Neural progenitor cell (in vitro differentiated cells): ENCODE results near the gene SH3GLB2. TPM values are rescaled to one million over a fixed set of nuclear protein-coding genes. Genes with fewer than 3 reads are reported as not detected.

ENCODE experiments used
- DNase-seq: peaks from one replicate; pipeline ENCODE4 v3.0.0-alpha.2; 2016; ENCODE audit warnings: low spot score
- H2AFZ ChIP-seq: fragments of 200-600 bp; sonication (generic); replicated peaks from 2 replicates; pipeline ENCODE4 v1.6.1; 2016; ENCODE audit warnings: antibody characterized with exemption
- H3F3A ChIP-seq: fragments of 200-600 bp; sonication (generic); 2 replicates; pipeline ENCODE4 v1.6.1; 2016; ENCODE audit warnings: antibody characterized with exemption, low read depth
- H3K27ac ChIP-seq: fragments of 200-600 bp; sonication (generic); 2 replicates; pipeline ENCODE4 v1.5.1; 2016; ENCODE audit warnings: mild to moderate bottlenecking
- H3K27me3 ChIP-seq: fragments of 200-600 bp; sonication (generic); 2 replicates; pipeline ENCODE4 v1.6.1; 2016; ENCODE audit warnings: mild to moderate bottlenecking, moderate library complexity
- H3K36me3 ChIP-seq: fragments of 200-600 bp; sonication (generic); 2 replicates; pipeline ENCODE4 v1.5.1; 2016
- H3K4me1 ChIP-seq: fragments of 200-600 bp; sonication (generic); 2 replicates; pipeline ENCODE4 v1.6.1; 2016; ENCODE audit warnings: mixed run types
- H3K4me2 ChIP-seq: fragments of 200-600 bp; sonication (generic); 2 replicates; pipeline ENCODE4 v1.6.1; 2016
- H3K4me3 ChIP-seq: fragments of 200-600 bp; sonication (generic); 2 replicates; pipeline ENCODE4 v1.5.1; 2016
- H3K79me2 ChIP-seq: fragments of 200-600 bp; sonication (generic); 2 replicates; pipeline ENCODE4 v1.6.1; 2016; ENCODE audit warnings: low read depth
- H3K9ac ChIP-seq: fragments of 200-600 bp; sonication (generic); 2 replicates; pipeline ENCODE4 v1.6.1; 2016
- H3K9me3 ChIP-seq: fragments of 200-600 bp; sonication (generic); 2 replicates; pipeline ENCODE4 v1.5.1; 2016; ENCODE audit warnings: low read depth
- H4K20me1 ChIP-seq: fragments of 200-600 bp; sonication (generic); 2 replicates; pipeline ENCODE4 v1.6.1; 2016; ENCODE audit warnings: low read depth
- H3K27ac Mint-ChIP-seq: 3 replicates; pipeline ENCODE4 v1.8.0; 2021; ENCODE audit warnings: mixed read lengths
- H3K27me3 Mint-ChIP-seq: 2 replicates; pipeline ENCODE4 v1.8.0; 2022; ENCODE audit warnings: low read depth, mild to moderate bottlenecking, inconsistent platforms, moderate library complexity, mixed read lengths; ENCODE audit not compliant: insufficient read depth
- H3K36me3 Mint-ChIP-seq: 3 replicates; pipeline ENCODE4 v1.8.0; 2021; ENCODE audit warnings: mixed read lengths
- H3K4me1 Mint-ChIP-seq: 3 replicates; pipeline ENCODE4 v1.8.0; 2021; ENCODE audit warnings: mixed read lengths
- H3K4me3 Mint-ChIP-seq: 3 replicates; pipeline ENCODE4 v1.8.0; 2021; ENCODE audit warnings: mild to moderate bottlenecking, moderate library complexity, mixed read lengths
- H3K9me3 Mint-ChIP-seq: 3 replicates; pipeline ENCODE4 v1.8.0; 2020; ENCODE audit warnings: mixed read lengths
- EZH2 ChIP-seq: fragments of 200-600 bp; sonication (generic); IDR thresholded peaks from 2 replicates; pipeline ENCODE4 v1.6.1; 2017; ENCODE audit warnings: antibody characterized with exemption, mild to moderate bottlenecking, moderate library complexity
- EZH2phosphoT487 ChIP-seq: fragments of 200-600 bp; sonication (generic); IDR thresholded peaks from 2 replicates; pipeline ENCODE4 v1.6.1; 2017; ENCODE audit warnings: antibody characterized with exemption
- total RNA-seq: library from RNA; depleted of rRNA; stranded (reverse); fragments of >200 nt; gene quantifications from 2 replicates; pipeline ENCODE4 v1.2.3, GENCODE V29; 2015; ENCODE audit warnings: low replicate concordance
- TF ChIP-seq, protein P1 (sequence below): fragments of 200-600 bp; sonication (generic); IDR thresholded peaks from 2 replicates; pipeline ENCODE4 v1.5.1; 2017; ENCODE audit warnings: antibody characterized with exemption, mild to moderate bottlenecking

SH3GLB2 gene
- total RNA-seq, 1 donor from 2014 or later = 45.7 TPM

DNA sequence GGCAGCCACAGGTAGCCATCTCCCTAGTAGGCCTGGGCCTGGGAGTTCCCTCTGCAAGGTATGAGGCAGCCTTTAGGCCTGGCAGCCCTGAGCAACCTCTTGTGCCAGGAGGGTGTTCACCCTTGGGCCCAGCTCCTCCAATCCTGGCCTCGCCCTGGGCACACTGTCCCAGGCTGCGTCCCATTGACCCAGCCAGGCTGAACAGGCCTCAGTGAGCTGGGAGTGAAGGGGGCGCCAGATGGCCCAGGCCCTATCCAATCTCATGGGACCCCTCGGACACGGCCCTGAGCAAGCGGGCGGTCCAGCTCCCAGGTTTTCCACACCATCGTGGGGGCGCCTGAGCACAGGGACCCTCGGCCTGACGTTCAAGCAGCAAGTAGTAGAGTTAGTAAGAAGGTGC, 14.5 kb downstream of the SH3GLB2 start:
- no peak overlapping the region for H3K4me3 Mint-ChIP-seq
- H3K27ac Mint-ChIP-seq = no peak overlapping the region
- peaks cover 7% of the 10 kb centered on the region for H3K36me3 Mint-ChIP-seq
- Histone ChIP-seq H3K36me3 (no peaks in the 10 kb centered on the region), H3K79me2 (no peaks in the 10 kb centered on the region), H3K4me2 (no peak overlapping the region), H3K27ac (no peak overlapping the region), H3F3A (no peaks in the 10 kb centered on the region), H3K27me3 (no peaks in the 10 kb centered on the region), H3K4me1 (no peaks in the 10 kb centered on the region), H3K9me3 (no peaks in the 10 kb centered on the region), H4K20me1 (peaks cover 16% of the 10 kb centered on the region), H3K9ac (no peak overlapping the region), H2AFZ (no peak overlapping the region), H3K4me3 (no peak overlapping the region)
- H3K27me3 Mint-ChIP-seq = peaks cover 2% of the 10 kb centered on the region
- no peaks in the 10 kb centered on the region for H3K9me3 Mint-ChIP-seq
- TF ChIP-seq EZH2phosphoT487 = no peak
- TF ChIP-seq, protein P1, sequence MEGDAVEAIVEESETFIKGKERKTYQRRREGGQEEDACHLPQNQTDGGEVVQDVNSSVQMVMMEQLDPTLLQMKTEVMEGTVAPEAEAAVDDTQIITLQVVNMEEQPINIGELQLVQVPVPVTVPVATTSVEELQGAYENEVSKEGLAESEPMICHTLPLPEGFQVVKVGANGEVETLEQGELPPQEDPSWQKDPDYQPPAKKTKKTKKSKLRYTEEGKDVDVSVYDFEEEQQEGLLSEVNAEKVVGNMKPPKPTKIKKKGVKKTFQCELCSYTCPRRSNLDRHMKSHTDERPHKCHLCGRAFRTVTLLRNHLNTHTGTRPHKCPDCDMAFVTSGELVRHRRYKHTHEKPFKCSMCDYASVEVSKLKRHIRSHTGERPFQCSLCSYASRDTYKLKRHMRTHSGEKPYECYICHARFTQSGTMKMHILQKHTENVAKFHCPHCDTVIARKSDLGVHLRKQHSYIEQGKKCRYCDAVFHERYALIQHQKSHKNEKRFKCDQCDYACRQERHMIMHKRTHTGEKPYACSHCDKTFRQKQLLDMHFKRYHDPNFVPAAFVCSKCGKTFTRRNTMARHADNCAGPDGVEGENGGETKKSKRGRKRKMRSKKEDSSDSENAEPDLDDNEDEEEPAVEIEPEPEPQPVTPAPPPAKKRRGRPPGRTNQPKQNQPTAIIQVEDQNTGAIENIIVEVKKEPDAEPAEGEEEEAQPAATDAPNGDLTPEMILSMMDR = no peak
- TF ChIP-seq EZH2 = no peak
- DNase-seq = no peak
- H3K4me1 Mint-ChIP-seq = peaks cover 2% of the 10 kb centered on the region

DNA sequence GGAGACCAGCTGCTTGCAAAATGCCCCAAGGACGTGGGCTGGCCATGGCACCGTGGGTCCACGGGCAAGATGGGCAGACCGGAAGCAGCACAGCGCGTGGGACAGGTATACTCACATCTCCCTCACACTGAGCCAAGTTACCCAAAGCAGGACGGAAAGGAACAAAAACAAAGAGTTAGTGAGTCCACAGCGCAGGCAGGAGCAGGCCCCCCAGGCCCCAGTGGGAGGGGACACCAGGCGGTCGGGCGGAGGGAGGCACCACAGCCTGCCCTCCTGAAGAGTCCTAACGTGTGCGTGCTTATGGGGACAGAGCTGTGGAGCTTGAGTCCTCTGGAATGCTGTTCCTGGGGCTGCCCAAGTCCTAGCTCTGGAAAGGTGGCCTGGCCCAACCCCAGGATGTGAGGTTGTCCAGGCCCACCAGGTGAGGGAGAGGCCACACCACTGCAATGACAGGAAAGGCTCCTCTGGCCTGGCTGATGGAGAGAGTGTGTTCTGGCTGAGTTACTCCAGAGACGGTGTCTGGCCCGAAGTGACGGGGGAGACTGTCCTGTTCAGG, 15.2 kb downstream of the SH3GLB2 start:
- peaks cover 2% of the 10 kb centered on the region for H3K27me3 Mint-ChIP-seq
- no peak for TF ChIP-seq EZH2
- no peak for TF ChIP-seq EZH2phosphoT487
- TF ChIP-seq, protein P1 = no peak
- no peaks in the 10 kb centered on the region for H3K79me2 ChIP-seq
- no peaks in the 10 kb centered on the region for H3K9me3 ChIP-seq
- H3K9ac ChIP-seq = no peak overlapping the region
- H3K4me1 ChIP-seq = no peaks in the 10 kb centered on the region
- H3K36me3 Mint-ChIP-seq = peaks cover 6% of the 10 kb centered on the region
- no peak overlapping the region for H3K4me3 Mint-ChIP-seq
- no peaks in the 10 kb centered on the region for H3F3A ChIP-seq
- no peak overlapping the region for H2AFZ ChIP-seq
- peaks cover 2% of the 10 kb centered on the region for H3K4me1 Mint-ChIP-seq
- no peak overlapping the region for H3K4me2 ChIP-seq
- H4K20me1 ChIP-seq = peaks cover 16% of the 10 kb centered on the region
- H3K9me3 Mint-ChIP-seq = no peaks in the 10 kb centered on the region
- H3K27ac Mint-ChIP-seq = no peak overlapping the region
- H3K27me3 ChIP-seq = no peaks in the 10 kb centered on the region
- DNase-seq = no peak
- H3K36me3 ChIP-seq = no peaks in the 10 kb centered on the region
- H3K27ac ChIP-seq = no peak overlapping the region
- H3K4me3 ChIP-seq = no peak overlapping the region

DNA sequence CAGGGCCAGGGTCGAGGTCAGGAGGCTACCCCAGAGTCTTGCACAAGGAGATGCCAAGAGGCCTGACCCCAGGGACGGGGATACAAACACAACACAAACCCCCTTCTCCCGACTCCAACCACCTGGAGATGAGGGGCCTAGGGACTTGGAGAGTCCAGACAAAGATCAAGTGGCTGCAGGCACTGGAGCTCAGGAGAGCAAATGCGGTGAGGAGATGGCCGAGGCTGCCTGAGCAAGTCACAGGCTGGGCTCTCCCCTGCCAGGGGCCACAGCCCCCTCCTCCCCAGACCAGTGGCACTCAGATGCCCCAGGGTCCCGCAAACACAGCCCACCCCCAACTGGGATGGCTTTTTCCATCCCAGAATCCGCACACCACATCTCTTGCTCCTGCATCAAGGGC, 15.8 kb downstream of the SH3GLB2 start:
- no peaks in the 10 kb centered on the region for H3K27me3 ChIP-seq
- no peaks in the 10 kb centered on the region for H3K36me3 ChIP-seq
- no peak overlapping the region for H2AFZ ChIP-seq
- no peak overlapping the region for H3K4me2 ChIP-seq
- H4K20me1 ChIP-seq = peaks cover 18% of the 10 kb centered on the region
- Mint-ChIP-seq H3K36me3 (peaks cover 8% of the 10 kb centered on the region), H3K27ac (no peak overlapping the region), H3K4me1 (peaks cover 2% of the 10 kb centered on the region), H3K4me3 (no peak overlapping the region), H3K9me3 (no peaks in the 10 kb centered on the region), H3K27me3 (peaks cover 5% of the 10 kb centered on the region)
- no peaks in the 10 kb centered on the region for H3K4me1 ChIP-seq
- H3F3A ChIP-seq = peaks cover 2% of the 10 kb centered on the region
- H3K79me2 ChIP-seq = no peaks in the 10 kb centered on the region
- H3K9me3 ChIP-seq = no peaks in the 10 kb centered on the region
- H3K9ac ChIP-seq = peak overlapping the region; percentile 13
- TF ChIP-seq EZH2 (no peak), EZH2phosphoT487 (no peak)
- DNase-seq = no peak
- H3K27ac ChIP-seq = no peak overlapping the region
- no peak overlapping the region for H3K4me3 ChIP-seq

DNA sequence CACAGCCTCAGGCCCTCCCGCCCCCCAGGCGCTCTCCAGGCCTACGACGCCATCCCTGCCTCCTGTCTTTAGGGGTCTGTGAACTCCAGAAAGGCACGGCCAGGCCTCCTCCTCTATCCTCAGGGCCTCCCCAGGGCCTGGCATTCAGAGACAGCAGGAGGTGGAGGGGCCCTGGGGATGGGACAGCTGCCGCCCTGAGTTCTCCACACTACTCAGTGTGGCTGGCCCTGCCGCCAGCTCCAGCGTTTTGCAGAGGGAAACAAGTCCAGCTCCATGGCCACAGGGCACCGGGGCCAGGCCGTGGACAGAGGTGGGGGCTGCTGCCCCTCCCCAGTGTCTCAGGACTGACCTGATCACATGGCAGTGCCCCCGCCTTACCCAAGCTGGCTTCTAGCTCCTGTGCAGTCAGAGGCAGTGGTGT, 16.4 kb downstream of the SH3GLB2 start:
- Histone ChIP-seq H3K4me3 (no peak overlapping the region), H3K9ac (no peak overlapping the region), H3F3A (peaks cover 8% of the 10 kb centered on the region), H3K27ac (no peak overlapping the region), H4K20me1 (peaks cover 24% of the 10 kb centered on the region), H3K4me2 (no peak overlapping the region), H2AFZ (no peak overlapping the region), H3K79me2 (no peaks in the 10 kb centered on the region), H3K9me3 (no peaks in the 10 kb centered on the region), H3K36me3 (no peaks in the 10 kb centered on the region), H3K4me1 (no peaks in the 10 kb centered on the region), H3K27me3 (no peaks in the 10 kb centered on the region)
- Mint-ChIP-seq H3K36me3 (peaks cover 8% of the 10 kb centered on the region), H3K4me1 (peaks cover 2% of the 10 kb centered on the region), H3K4me3 (no peak overlapping the region), H3K27ac (no peak overlapping the region), H3K9me3 (no peaks in the 10 kb centered on the region), H3K27me3 (peaks cover 6% of the 10 kb centered on the region)
- no peak for DNase-seq
- TF ChIP-seq, protein P1 = no peak
- TF ChIP-seq EZH2 (no peak), EZH2phosphoT487 (no peak)
